GM18870 (cell line): ENCODE data around the gene RAG2.

Experiments used
- ATAC-seq: cut with Tn5 transposase; IDR thresholded peaks from one replicate; pipeline ENCODE4 v1.9.1; 2021; ENCODE audit warnings: moderate library complexity; ENCODE audit not compliant: unreplicated experiment

Gene RAG2

DNA sequence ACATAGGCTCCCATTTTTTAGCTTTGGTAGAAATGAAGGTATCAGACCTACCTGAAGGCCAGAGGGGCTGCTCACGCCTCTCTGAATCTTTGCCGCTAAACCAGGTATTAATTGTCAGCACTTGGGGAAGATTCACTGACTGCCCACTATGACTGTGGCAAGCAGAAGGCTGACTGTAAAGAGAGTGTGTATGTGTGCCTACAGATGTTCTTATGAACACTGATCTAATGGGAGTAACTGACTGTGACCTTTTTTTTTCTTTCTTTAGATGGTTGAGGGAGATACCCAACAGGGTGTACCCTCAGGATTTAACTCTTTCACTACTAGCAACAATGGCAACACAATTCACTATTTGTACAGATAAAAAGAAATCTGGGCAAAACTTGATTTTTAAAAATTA, at the start of gene RAG2:
TSS of gene RAG2 (minus strand) at position 186 of the 400 bp plus-strand sequence. CDS start 4,068 bp downstream, outside the sequence.
- no peak for ATAC-seq

GRCh38 chr11:36638556-36638955, 40.5 kb upstream of the RAG2 start:
- ATAC-seq = no peak

GRCh38 chr11:36635066-36635862, 37.2 kb upstream of the RAG2 start:
- no peak for ATAC-seq

DNA sequence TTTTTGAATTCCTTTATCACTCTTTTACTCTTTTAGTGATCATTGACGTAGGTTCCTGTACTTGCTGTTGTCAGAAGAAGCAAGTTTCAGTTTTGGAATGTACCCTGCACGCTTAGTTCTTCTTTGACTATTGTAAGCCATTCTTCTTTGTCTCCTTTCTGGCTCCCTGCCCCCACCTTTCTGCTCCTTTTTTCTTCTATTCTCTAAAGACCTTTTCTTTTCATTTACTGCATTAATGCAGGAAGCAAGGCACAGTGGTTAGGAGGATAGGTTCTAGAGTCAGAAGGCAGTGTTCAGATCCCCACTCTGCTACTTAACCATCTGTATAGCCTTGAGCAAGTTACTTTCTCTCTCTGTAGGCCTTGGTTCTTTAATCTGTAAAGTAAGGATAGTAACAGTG, 33.7 kb upstream of the RAG2 start:
- ATAC-seq = peak; percentile 73

DNA sequence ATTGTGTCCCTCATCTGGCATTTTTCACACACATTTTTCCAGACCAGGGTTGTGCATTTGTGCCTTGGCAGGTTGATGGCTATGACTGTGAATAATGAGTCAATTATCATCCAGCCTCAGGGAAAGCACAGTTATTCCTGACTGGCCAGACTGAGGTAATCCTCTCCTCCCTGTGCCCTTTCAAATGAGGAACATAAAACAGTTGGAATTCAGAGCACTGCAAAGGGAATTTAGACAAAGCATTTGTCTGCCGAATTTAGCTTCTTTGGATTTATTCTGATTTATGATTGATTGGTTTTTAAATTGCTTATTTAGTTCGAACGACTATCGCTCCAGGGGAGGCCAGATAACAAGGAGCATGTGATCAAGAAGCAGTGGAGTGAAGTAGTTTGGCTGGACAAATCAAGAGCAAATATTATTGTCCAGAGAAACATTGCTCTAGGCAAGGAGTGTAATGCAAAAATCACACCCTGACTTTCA, 30.8 kb upstream of the RAG2 start:
- ATAC-seq = no peak

DNA sequence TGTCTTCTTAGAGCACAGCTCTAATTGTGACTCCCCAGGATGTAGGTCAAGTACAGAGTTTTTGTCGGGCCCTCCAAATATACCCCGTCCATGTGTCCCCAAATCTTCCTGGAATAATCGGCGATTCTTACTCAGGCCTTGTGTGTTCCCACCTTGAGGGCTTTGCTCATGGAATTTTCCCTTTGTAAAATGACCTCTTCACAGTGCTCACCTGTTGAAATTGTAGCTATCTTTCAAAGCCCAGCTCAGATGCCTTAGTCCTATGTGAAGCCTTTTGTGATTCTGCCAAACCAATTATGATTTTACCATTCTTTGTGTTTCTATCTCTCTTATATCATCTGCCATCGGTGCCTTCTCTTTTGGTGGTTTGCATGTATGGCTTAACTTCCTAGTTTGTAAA, 30.1 kb upstream of the RAG2 start:
- no peak for ATAC-seq

DNA sequence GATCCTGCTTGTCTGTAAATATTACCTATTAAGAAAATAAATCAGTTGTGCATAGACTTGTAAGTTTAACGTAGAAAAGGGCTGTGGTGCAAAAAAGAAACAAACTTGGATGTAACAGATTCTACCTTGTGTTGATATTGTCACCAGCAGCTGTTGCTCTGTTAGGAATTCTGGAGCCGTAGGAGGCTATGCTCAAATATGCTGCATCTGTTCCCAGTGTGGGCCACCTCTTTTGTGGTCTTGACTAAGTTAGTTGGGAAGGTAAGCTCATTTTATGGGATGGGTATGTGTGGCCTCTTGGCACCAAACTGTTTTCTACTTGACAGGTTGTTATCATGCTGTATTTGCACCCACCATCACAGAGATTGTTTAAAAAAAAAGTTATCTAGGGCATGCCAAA, 29.4 kb upstream of the RAG2 start:
- no peak for ATAC-seq

GRCh38 chr11:36627006-36627405, 29.0 kb upstream of the RAG2 start:
- ATAC-seq = no peak

DNA sequence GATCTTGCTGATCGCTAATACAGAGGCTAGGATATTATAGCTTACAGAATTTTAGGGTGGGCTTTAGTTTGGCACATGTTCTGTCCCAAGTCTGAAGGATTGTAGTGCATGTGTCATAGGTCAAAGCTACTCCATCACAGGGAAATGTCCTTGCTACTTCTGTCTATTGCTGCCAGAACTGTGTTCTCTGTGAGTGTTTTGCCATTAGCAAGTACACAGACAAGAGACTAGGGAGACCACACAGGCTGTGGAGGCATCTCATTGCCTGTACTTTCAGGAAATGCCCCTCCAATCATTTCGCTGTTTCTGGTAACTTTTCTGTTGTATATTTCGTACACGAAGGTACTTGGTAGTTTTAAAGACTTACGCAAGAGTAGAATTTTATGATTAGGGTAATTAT, 25.5 kb upstream of the RAG2 start:
- ATAC-seq = no peak

GRCh38 chr11:36622431-36623136, 24.5 kb upstream of the RAG2 start:
- ATAC-seq = no peak

DNA sequence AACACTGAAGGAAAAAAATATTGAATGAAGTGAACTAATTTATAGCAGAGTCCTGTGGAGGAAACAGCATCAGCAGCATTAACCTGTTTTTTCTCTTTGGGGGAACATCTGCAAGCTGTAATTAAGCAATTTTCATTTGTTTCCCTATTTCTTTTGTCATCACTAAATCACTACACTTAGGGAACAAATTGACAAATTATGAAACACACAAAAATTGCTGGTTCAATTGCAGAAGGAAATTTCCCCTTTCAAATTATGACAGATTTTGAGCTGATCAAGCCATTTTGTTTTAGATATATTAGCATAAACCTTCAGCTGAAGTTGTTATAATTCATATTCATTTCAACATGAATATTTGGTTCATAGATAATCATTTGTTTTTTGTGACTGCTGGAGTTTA, 22.2 kb upstream of the RAG2 start:
- no peak for ATAC-seq

DNA sequence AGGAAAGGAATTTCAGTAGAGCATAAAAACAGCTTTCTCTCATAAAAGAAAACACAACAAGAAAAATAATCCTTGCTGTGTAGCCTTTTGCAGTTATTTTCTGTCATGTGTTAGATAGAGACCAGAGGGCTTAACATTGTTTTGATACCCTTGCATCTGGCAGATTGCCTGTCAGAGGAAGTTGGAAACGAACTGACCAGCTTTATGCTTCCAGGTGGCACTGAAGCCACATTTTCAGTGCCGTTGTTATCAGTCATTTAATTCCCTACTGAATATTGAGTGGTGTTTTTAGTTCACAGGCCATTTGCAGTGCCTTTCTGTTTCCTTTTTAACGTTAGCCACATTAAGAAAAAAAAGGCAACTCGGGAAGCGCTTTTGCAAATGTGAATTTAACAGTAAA, 21.5 kb upstream of the RAG2 start:
- no peak for ATAC-seq

- no peak for ATAC-seq
These were observed 20.5 kb upstream of the RAG2 start for GRCh38 chr11:36618363-36619047.

- ATAC-seq = no peak
These were observed 19.7 kb upstream of the RAG2 start for GRCh38 chr11:36617543-36618362.

DNA sequence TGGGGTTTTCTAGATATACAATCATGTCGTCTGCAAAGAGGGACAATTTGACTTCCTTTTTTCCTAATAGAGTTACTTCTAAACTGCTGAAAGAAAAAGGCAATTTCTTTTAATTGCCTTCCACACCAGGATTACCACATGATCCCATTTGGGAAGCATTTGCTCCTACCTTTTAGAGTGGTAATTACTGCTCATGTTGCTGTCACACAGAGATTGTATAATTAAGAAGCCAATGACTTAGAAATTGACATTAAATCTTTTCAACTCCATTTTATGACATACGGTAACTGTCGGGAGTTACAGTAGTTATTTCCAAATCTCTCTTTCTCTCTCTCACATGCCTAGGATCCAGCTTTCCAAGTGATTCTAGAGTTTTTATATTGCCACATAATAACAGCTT, 17.8 kb upstream of the RAG2 start:
- ATAC-seq = no peak

- no peak for ATAC-seq
These were observed 11.3 kb upstream of the RAG2 start for GRCh38 chr11:36609383-36609782.

- ATAC-seq = no peak
These were observed 10.6 kb upstream of the RAG2 start for GRCh38 chr11:36608491-36609199.

DNA sequence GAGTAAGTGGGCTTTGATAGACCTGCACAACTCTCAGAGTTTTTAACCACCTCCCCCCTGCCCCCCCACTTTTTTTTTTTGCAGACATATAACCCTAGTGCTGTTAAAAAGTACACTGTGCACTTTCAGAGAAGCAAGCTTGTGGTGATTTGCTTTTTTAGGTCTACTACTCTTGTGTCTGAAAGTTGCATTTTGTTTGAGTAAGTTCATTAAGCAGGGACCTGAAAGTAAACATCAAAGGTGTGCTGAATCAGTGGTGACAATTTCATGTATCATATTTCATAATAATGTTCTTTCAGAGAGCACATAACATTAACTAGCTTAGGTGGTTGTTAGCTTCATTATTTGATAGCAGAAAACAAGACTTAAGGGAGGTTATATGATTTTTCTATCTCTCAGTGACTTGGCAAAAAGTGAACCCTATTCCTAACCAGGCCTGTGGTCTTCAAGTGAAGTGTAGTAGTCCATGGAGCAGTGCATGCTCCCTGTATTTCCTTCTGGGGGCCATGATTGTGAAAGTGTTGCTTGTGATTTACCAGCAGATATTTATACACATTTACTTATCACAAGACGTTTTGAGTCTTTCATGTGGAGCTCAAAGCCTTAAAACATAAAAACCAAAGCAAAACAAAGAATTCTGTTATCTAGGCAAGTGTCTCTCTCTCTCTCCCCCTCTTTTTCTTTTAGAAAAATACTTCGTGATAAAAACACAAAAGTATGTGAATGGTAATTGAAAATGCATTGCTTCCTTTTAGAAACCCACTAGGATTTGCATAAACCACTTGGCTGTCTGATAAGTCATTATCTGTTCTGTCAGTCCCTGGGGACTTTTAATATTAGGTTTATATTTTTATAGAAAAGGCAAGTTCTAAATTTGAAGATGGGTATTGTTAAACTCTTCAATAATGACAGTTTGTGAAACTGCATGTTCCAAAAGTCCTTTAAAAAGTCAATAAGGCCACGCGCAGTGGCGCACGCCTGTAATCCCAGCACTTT, 7.5 kb upstream of the RAG2 start:
- peak; percentile 48 for ATAC-seq

DNA sequence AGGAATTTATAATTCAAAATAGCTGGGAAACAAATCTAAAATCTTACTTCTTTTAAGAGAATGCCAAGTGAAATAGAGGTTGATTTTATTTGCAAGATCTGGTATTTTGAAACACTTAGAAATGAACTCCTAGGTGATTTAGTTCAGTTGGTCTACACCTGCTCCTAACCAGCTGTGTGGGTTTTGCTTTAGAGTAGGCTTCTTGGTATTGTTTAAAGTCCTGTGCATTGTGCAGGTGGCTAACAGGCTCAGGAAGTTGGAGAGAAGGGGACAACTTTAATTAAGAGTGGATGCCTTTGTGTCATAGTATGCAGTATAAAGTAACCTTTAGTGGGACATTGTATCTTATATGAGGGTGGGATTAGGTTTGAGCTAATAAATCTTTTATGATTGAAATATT, 4.1 kb upstream of the RAG2 start:
- no peak for ATAC-seq
